MM.1S (cell line): ENCODE data around the gene HOXC6.

ENCODE experiments used
- DNase-seq: peaks from one replicate; pipeline ENCODE4 v3.0.0-alpha.2; 2015
- H2AFZ ChIP-seq: fragments of 300-600 bp; sonication (generic); 2 replicates; pipeline ENCODE4 v1.6.0; 2016; ENCODE audit warnings: antibody characterized with exemption, low read length
- H3F3A ChIP-seq: fragments of 300-600 bp; sonication (generic); 2 replicates; pipeline ENCODE4 v1.6.1; 2016; ENCODE audit warnings: mild to moderate bottlenecking, antibody characterized with exemption, low read length, moderate library complexity, mixed read lengths; ENCODE audit not compliant: insufficient read depth
- H3K27ac ChIP-seq: fragments of 300-600 bp; sonication (generic); 2 replicates; pipeline ENCODE4 v1.5.1; 2016; ENCODE audit warnings: mild to moderate bottlenecking, low read length
- H3K27me3 ChIP-seq: fragments of 300-600 bp; sonication (generic); replicated peaks from 2 replicates; pipeline ENCODE4 v1.6.0; 2016; ENCODE audit warnings: low read length; ENCODE audit not compliant: insufficient read depth
- H3K36me3 ChIP-seq: fragments of 300-600 bp; sonication (generic); replicated peaks from 2 replicates; pipeline ENCODE4 v1.6.1; 2016; ENCODE audit warnings: mild to moderate bottlenecking, low read length, mixed read lengths; ENCODE audit not compliant: insufficient read depth
- H3K4me1 ChIP-seq: fragments of 300-600 bp; sonication (generic); 2 replicates; pipeline ENCODE4 v1.6.1; 2016; ENCODE audit warnings: low read length, mixed read lengths
- H3K4me2 ChIP-seq: fragments of 300-600 bp; sonication (generic); 2 replicates; pipeline ENCODE4 v1.6.0; 2016; ENCODE audit warnings: low read depth, low read length
- H3K4me3 ChIP-seq: fragments of 300-600 bp; sonication (generic); 2 replicates; pipeline ENCODE4 v1.5.1; 2016; ENCODE audit warnings: low read length, mixed read lengths
- H3K79me2 ChIP-seq: fragments of 300-600 bp; sonication (generic); 2 replicates; pipeline ENCODE4 v1.6.1; 2016; ENCODE audit warnings: mixed run types, low read length, mixed read lengths
- H3K9ac ChIP-seq: fragments of 300-600 bp; sonication (generic); 2 replicates; pipeline ENCODE4 v1.6.1; 2016; ENCODE audit warnings: low read length, mixed read lengths
- H3K9me2 ChIP-seq: fragments of 300-600 bp; sonication (generic); replicated peaks from 2 replicates; pipeline ENCODE4 v1.6.1; 2016; ENCODE audit warnings: mild to moderate bottlenecking, low read length, mixed read lengths; ENCODE audit not compliant: insufficient read depth
- H3K9me3 ChIP-seq: fragments of 300-600 bp; sonication (generic); replicated peaks from 2 replicates; pipeline ENCODE4 v1.6.1; 2016; ENCODE audit warnings: mild to moderate bottlenecking, low read length, mixed read lengths; ENCODE audit not compliant: insufficient read depth
- H4K20me1 ChIP-seq: fragments of 300-600 bp; sonication (generic); 2 replicates; pipeline ENCODE4 v1.6.1; 2016; ENCODE audit warnings: mild to moderate bottlenecking, low read length, moderate library complexity, mixed read lengths; ENCODE audit not compliant: insufficient read depth
- EZH2 ChIP-seq: fragments of 300-600 bp; sonication (generic); optimal IDR thresholded peaks from 2 replicates; pipeline ENCODE3; 2017; ENCODE audit warnings: low read depth, mild to moderate bottlenecking, antibody characterized with exemption, low read length, mixed read lengths
- EZH2phosphoT487 ChIP-seq: fragments of 300-600 bp; sonication (generic); IDR thresholded peaks from 2 replicates; pipeline ENCODE4 v1.6.1; 2018; ENCODE audit warnings: antibody characterized with exemption, low read length
- TF ChIP-seq, protein P1 (sequence below): fragments of 300-600 bp; sonication (generic); IDR thresholded peaks from 2 replicates; pipeline ENCODE4 v1.5.1; 2016; ENCODE audit warnings: antibody characterized with exemption, low read length, mixed read lengths

Gene HOXC6

DNA sequence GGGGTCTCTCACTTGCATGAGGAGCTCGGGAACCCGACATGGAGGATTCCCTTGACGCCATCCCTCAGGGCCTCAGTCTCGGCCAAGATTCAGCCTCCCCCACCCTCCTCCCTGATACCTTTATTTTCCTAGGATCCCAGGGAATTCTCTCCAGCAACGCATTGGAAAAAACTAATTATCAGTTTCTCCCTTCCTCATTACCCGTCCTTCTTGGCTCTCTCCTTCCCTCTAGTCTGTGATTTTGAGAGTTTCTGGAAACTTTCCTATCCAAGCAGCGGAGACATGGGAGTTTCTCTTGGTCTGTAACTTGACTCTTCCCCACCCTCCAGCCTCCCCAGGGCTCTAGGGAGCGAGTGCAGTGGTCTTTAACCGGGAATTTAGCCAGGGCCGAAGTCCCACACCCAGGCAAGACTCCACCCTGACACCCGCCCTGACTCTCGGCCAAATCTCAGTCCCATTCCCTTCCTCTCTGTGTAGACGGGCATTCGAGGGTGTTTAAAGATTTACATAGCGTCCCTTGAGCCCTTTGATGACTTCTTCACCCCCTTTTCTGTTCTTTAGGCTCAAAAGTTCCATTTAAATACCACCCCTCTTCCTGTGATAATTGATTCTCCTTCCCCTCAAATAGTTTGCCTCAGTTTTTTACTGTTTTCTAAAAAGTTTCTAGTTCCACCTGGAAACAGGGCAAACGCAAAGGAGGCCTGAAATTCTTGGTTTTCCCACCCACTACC, 11.3 kb downstream of the HOXC6 start:
- Histone ChIP-seq H3K27ac (no peak overlapping the region), H3K27me3 (peaks cover 74% of the 10 kb centered on the region), H3K4me2 (peak overlapping the region; percentile 40), H3K4me3 (peak overlapping the region; percentile 13; the same call in 1 of the 2 replicates), H3K36me3 (no peaks in the 10 kb centered on the region), H2AFZ (peak overlapping the region; percentile 59), H3K9me3 (no peaks in the 10 kb centered on the region), H4K20me1 (no peaks in the 10 kb centered on the region), H3K79me2 (no peaks in the 10 kb centered on the region), H3K4me1 (no peaks in the 10 kb centered on the region), H3F3A (no peaks in the 10 kb centered on the region), H3K9ac (no peak overlapping the region), H3K9me2 (no peaks in the 10 kb centered on the region)
- TF ChIP-seq EZH2phosphoT487 (no peak), EZH2 (no peak)
- TF ChIP-seq, protein P1, sequence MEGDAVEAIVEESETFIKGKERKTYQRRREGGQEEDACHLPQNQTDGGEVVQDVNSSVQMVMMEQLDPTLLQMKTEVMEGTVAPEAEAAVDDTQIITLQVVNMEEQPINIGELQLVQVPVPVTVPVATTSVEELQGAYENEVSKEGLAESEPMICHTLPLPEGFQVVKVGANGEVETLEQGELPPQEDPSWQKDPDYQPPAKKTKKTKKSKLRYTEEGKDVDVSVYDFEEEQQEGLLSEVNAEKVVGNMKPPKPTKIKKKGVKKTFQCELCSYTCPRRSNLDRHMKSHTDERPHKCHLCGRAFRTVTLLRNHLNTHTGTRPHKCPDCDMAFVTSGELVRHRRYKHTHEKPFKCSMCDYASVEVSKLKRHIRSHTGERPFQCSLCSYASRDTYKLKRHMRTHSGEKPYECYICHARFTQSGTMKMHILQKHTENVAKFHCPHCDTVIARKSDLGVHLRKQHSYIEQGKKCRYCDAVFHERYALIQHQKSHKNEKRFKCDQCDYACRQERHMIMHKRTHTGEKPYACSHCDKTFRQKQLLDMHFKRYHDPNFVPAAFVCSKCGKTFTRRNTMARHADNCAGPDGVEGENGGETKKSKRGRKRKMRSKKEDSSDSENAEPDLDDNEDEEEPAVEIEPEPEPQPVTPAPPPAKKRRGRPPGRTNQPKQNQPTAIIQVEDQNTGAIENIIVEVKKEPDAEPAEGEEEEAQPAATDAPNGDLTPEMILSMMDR, result no peak
- no peak for DNase-seq

DNA sequence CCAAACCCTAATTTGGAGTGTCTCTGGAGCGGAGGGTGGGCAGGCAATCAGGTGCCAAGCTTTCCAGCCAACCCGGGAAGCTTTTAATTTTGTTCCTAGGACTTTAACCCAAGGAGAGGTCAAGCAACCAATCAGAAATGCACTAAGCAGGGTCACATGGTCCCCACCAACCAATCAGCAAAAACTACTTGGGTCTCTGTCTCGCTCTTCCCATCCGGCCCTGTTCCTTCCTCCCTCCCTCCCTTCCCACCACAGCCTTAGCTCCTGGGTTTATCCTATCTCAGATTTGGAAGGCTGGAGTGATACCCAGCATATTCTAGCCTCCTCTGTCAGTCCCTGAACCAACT, 11.9 kb downstream of the HOXC6 start:
- peak overlapping the region; percentile 59 for H2AFZ ChIP-seq
- H4K20me1 ChIP-seq, result no peaks in the 10 kb centered on the region
- no peak for DNase-seq
- TF ChIP-seq EZH2phosphoT487 (no peak), EZH2 (no peak)
- TF ChIP-seq, protein P1, result no peak
- H3K36me3 ChIP-seq, result no peaks in the 10 kb centered on the region
- H3K4me3 ChIP-seq, result peak overlapping the region; percentile 41; the same call in 1 of the 2 replicates
- H3K9ac ChIP-seq, result no peak overlapping the region
- no peaks in the 10 kb centered on the region for H3K79me2 ChIP-seq
- H3F3A ChIP-seq, result no peaks in the 10 kb centered on the region
- H3K9me3 ChIP-seq, result no peaks in the 10 kb centered on the region
- no peaks in the 10 kb centered on the region for H3K4me1 ChIP-seq
- no peak overlapping the region for H3K27ac ChIP-seq
- no peaks in the 10 kb centered on the region for H3K9me2 ChIP-seq
- H3K27me3 ChIP-seq, result peaks cover 74% of the 10 kb centered on the region
- peak overlapping the region; percentile 40 for H3K4me2 ChIP-seq

DNA sequence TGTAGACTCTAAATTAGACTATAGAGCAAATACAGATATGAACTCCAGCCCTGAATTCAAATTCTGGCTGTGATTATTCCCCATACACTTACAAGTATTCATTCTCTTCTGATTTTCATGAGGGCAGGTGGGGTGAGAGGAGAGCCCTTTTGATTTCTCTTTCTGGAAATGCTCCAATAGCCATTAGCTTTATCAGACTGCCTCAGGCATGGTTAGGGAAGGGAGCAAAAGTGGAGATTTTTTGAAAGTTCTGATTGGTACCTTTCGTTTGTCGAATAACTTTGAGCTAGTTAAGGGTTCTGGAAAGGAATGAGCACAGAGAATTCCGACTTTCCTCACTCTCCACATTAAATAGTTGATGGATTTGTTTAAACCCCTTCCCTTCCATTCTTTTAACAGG, 12.4 kb downstream of the HOXC6 start:
- Histone ChIP-seq H3K27ac (no peak overlapping the region), H3K4me2 (peak overlapping the region; percentile 40), H3K4me3 (peak overlapping the region; percentile 41; the same call in 1 of the 2 replicates), H3K9me3 (no peaks in the 10 kb centered on the region), H2AFZ (peak overlapping the region; percentile 59), H3K9me2 (no peaks in the 10 kb centered on the region), H3K9ac (no peak overlapping the region), H3K36me3 (no peaks in the 10 kb centered on the region), H3K4me1 (no peaks in the 10 kb centered on the region), H3K79me2 (no peaks in the 10 kb centered on the region), H3K27me3 (peaks cover 74% of the 10 kb centered on the region), H4K20me1 (no peaks in the 10 kb centered on the region), H3F3A (no peaks in the 10 kb centered on the region)
- TF ChIP-seq, protein P1, result no peak
- TF ChIP-seq EZH2 (no peak), EZH2phosphoT487 (no peak)
- no peak for DNase-seq
